Effector CD8-positive, alpha-beta T cell (primary cell): ENCODE results near the gene PAX5.

Experiments used
- DNase-seq: peaks from one replicate; lab custom pipeline; 2025; lab: John Stamatoyannopoulos, UW

PAX5 gene

GRCh38 chr9:36934478-36935065 is 99.5 kb downstream of the PAX5 start:
- DNase-seq, result no peak

DNA sequence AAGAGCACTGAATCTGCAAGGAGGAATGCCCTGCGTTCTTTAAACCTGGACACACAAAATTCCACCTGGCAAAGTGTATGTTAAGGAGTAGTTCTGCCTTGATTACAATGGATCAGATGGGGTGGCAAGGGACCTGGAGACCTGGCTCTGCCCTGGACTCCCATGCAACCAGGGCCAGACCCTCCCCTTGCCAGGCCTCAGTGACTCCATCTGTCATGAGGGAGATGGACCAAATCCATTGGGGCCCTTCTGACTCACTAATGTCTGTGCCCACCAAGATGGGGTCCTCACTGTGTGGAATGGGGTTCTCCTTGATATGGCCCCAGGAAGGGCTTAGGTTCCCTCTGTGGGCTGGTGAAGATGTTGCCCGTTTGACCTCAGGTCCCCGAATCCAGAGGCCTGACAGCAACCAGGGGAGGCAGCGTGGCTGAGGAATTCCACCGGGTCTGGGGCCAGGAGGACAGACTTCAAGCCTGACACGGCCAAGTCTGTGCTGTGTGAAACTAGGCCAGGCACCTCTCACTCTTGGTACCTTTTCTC is 100.3 kb downstream of the PAX5 start:
- no peak for DNase-seq

DNA sequence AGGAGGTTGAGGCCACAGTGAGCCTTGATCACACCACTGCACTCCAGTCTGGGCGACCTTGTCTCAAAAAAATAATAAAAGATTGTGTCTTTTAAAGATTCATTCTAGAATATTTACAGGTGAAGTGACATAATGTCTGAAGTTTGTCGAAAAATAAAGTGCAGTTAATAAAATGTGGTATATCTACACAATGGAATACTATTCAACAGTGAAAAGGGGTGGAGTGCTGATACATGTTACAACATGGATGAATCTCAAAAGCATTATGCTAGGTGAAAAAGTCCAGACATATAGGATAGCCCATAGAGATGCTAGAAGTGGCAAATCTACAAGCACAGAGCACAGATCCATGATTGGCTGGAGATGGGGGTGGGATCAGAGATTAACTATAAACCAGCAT is 101.9 kb downstream of the PAX5 start:
- DNase-seq, result no peak

DNA sequence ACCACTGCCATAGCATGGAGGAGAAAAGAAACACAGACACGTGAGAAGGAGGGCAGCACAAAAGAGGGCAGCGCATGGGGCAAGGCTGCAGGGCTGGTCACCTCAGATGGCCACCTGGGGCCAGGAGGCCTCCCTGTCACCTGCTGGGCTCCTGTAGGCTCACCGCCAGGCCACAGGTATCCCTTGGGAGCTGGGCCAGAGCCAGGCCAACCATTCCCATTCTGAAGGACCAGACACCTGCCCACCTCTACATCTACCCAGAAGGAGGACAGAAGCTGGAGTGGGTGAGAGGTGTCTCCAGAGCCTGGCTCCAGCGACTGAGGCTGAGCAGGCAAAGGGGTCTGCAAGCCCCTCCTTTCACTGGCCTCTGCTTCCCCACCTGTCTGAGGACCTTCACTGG is 103.1 kb downstream of the PAX5 start:
- no peak for DNase-seq

DNA sequence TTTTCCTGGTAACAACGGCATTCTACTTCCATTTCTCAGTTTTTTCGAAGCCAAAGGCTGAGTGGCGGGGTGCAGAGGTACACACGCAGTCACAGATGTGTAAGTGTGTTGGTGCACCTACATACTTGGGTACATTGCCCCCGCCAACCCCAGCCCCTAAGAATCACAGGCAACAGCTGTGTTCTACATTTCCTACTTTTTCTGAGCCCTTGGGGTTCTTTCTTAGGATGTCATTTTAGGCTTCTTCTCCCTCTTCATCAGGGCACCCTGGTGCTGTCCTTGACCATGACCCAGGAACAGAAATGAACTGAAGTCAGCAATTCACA is 104.8 kb downstream of the PAX5 start:
- DNase-seq, result no peak

GRCh38 chr9:36928670-36929349 is 105.3 kb downstream of the PAX5 start:
- DNase-seq, result no peak

DNA sequence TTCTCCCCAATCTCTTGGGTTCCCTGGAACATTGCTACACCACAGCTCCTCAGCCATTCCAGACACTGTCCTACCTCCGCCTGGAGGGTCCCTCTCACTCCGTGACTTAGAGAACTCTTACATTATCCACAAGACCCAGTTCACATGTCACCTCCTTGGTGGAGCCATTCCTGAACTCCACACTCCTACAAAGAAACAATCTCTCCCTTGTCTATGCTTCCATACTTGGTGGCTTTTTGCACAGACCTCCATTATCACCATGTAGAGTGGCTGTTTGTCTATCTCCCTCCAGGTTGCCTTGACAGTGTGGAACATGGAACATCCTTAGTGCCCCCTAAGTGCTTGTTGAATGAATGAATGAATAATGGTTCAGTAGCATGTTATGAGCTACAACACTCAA is 105.9 kb downstream of the PAX5 start:
- DNase-seq, result no peak

DNA sequence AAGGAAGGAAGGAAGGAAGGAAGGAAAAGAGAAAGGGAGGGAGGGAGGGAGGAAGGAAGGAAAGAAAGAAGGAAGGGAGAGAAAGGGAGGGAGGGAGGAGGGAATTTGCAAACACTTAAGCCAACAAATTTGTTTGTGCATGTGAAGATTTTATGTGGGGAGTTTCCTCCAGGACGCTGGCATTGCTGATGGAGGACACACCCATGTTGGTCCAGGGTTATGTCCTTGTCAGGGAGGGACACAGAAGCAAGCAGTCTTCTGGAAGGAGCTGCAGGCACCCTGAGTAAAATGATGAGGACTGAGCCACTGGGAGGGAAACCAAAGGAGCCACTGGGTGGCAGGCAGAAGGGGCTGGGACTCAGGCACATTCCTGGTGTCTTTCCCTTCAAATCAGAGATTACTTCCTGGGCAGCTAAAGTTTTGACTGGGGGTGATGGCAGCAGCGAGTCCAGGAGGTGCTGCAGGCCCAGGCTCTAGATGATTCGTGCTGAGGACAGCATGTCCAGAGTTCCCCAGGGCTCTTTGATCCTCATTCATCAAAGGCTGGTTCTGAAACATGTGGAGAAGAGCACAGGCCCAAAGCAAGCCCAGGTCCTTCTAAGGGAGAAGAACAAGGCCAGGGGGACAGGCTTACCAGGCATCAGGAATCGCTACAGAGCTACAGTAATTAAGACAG is 109.2 kb downstream of the PAX5 start:
- DNase-seq, result no peak

GRCh38 chr9:36924071-36924470 is 110.0 kb downstream of the PAX5 start:
- DNase-seq, result no peak

DNA sequence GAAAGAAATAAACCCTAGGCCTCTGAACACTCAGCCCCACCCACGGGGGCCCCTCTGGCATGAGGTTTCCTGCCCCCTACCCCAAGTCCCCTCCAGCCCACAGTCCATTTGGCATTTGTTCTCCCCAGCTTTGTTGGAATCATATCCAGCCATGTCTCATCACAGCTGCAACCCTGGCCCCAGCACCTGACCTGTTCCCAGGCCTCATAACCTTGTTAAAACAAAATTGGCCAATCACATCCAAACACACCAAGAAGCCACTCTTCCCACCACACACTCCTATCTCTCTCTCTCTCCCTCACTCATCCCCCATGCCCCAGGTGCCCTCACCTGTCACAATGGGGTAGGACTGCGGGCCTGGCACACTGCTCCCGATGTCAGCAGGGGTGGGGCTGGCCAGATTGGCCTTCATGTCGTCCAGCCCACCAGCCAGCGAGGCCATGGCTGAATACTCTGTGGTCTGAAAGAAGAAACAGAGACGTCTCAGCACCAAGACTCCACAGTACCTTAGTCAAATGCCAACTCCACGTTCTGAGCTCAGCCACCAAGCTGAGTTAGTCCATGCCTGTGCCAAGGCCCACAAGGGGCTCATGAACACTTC is 110.9 kb downstream of the PAX5 start:
- DNase-seq, result no peak

GRCh38 chr9:36922548-36922947 is 111.5 kb downstream of the PAX5 start:
- no peak for DNase-seq

DNA sequence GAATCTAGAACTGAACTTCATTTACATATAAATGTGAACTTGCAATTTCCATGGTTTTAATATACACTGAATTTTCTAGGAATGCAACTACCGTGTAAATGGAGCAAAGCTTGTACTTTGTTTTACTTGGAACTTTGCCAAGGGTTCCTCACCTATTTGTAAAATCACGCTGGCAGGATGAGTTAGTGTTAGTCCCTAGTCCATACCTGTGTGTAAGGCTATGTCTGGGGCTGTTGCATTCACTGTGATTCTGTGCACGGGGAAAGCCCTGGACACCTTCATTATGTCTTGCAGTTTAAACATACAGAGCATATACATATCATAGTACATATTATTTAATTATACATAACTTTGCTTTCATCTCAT is 119.9 kb downstream of the PAX5 start:
- no peak for DNase-seq

DNA sequence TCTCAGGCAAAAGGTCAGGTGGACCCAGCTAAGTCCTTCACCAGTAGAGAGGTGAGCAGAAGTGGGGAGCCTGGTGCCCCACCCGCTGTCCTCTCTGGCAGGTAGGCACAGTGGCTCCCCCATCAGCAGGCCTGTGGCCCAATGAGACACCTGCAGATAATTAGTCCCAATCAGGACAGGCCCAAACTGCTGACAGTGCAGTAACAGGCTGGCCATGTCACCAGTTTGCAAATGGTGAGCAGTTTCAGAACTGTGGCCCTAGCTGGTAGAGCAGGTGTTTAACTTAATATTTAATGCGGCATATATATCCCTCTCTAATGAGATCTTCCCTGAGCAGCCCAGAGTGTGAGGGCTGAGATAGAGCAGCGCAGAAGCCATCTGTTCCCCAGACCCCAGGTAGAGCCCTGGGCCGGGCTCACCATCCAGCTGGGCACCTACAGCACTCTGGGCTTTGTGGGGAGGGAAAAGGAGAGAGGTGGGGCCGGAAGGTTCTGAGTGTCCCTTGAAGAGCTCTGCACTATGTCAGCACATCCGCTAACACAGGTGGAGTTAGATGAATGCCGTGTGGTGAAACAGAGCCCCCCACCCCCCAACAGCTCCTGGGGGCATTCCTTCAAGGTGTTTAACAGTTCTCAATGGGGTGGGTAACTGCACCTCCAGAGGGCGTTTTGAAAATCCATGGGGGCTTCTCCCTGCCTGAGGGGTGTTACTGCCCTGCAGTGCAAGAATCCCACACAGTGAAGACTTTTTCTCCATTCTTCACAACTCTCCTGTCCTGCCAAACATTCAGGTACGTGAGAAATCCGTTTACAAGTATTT is 120.5 kb downstream of the PAX5 start:
- DNase-seq, result no peak

GRCh38 chr9:36912620-36913019 is 121.4 kb downstream of the PAX5 start:
- DNase-seq, result no peak

DNA sequence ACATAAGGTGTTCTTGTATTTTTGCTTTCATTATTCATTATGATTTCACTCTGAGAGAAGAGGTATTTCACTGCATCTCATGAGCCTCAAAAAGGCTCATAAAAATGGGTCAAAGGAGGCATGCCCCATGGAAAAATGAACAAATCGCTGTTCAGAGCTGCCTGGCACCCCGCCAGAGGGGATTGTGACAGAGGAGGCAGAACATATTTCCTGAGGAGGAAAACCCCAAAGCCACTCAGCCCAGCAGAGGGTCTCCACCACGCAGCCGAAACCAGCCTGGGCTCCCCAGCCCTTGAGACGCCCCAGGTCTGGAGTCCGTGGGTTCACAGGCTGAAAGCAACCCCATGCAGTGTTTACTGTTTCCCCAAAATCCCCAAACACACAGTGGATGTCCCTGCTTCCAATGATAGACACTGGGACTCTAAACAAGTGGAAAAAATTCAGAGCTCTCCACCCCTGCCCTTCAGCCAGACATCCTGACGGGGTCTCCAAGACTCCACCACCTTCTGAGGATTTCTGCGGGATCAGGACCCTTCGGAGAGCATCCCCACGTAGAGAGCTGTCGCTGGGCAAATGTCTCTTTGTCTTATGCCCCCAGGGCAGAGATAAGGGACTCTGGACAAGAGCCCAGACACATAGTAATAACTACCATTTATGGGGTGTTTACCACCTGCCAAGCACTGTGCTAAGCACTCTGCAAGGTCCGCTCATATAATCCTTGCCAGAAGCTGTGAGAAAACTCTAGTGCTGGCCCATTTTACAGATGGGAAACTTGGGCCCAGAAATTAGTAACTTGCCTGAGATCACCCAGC is 122.3 kb downstream of the PAX5 start:
- no peak for DNase-seq

DNA sequence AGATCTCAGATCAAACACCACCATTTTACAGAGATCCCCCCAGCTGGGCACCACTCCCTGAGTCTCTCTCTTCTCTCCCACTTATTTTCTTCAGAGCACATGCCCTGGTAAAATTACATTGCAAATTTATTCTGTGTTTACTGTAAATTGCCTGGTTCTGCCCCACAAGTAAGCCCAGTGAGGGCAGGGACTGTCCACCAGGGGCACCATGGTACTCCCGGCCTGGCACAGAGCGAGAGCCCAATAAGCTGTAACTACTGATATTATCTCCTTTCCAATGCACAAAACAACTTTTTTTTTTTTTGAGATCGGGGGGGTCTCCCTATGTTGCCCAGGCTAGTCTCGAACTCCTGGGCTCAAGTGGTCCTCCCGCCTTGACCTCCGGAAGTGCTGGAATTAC is 123.0 kb downstream of the PAX5 start:
- DNase-seq, result no peak

DNA sequence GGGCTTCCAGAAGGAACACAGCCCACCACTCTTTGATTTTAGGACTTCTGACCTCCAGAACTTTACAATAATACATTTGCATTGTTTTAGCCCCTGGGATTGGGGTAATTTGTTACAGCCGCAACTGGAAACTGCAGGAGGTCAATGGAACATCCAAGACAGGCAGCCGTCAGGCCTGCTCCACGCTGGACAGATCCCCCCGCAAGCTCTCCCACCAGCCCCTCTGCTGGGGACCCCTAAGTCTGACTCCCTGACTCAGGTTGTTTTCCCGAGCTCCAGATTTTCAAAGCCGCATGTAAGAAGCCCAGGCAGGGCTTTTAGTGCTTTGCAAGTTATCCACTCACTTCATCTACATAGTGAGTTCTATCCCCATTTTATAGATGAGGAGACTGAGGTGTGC is 127.6 kb downstream of the PAX5 start:
- no peak for DNase-seq

- DNase-seq, result no peak
Observed at GRCh38 chr9:36905101-36906066, 128.7 kb downstream of the PAX5 start.

GRCh38 chr9:36903541-36904435 is 130.3 kb downstream of the PAX5 start:
- no peak for DNase-seq
